Endothelial cell of umbilical vein (primary cell): Measurements from ENCODE around the gene CD47.

ENCODE experiments used
- CTCF ChIP-seq, 2 donors: IDR thresholded peaks; 1 replicate in 1 of 2; 2 replicates in 1 of 2; pipeline ENCODE4 v1.5.1; 2011; ENCODE audit warnings: low read length in 2 of 2, mild to moderate bottlenecking in 2 of 2, moderate library complexity in 2 of 2, control low read depth in 1 of 2, inconsistent platforms in 1 of 2, low read depth in 1 of 2; ENCODE audit not compliant: insufficient read depth in 1 of 2; ENCODE audit errors: extremely low read depth in 1 of 2
- EZH2 ChIP-seq: IDR thresholded peaks from 2 replicates; pipeline ENCODE4 v1.6.1; 2012; ENCODE audit warnings: borderline replicate concordance, low read depth, mild to moderate bottlenecking, moderate library complexity, low read length, inconsistent platforms; ENCODE audit not compliant: severe bottlenecking
- FOS ChIP-seq: IDR thresholded peaks from 2 replicates; pipeline ENCODE4 v1.6.1; 2011; ENCODE audit warnings: mild to moderate bottlenecking, low read length, moderate library complexity, borderline replicate concordance; ENCODE audit not compliant: insufficient read depth
- JUN ChIP-seq: IDR thresholded peaks from 2 replicates; pipeline ENCODE4 v1.6.1; 2011; ENCODE audit warnings: borderline replicate concordance, low read depth; ENCODE audit not compliant: insufficient read length, insufficient read depth
- MAX ChIP-seq: IDR thresholded peaks from 2 replicates; pipeline ENCODE4 v1.6.1; 2011; ENCODE audit not compliant: insufficient read depth, insufficient read length
- POLR2A ChIP-seq: IDR thresholded peaks from 2 replicates; pipeline ENCODE4 v1.6.1; 2012; ENCODE audit warnings: low read depth, mild to moderate bottlenecking, control low read depth, low read length
- POLR2AphosphoS5 ChIP-seq: IDR thresholded peaks from 2 replicates; pipeline ENCODE4 v1.6.1; 2012; ENCODE audit warnings: low read depth, mild to moderate bottlenecking, control low read depth, low read length, moderate library complexity; ENCODE audit not compliant: insufficient read depth

DNA sequence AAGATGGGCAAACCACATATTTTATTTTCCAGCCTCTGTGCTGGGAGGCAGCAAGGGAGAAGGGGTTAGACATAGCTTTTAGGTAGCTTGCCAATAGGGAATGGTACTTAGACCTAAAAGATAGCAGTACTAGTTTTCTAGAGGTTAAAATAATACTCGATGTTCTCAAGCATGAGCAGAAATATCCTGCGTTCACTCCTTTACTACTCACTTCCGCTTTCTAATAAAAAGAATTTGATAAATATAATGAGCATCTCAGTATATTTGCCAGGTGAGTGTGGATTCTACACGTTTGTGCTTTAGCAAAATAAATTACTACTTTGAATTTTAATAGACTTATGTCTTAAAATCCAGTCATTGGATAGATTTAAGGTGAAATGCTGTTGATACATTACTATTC, 39.4 kb upstream of the CD47 start:
- TF ChIP-seq EZH2 (no peak), CTCF (IDR thresholded peaks at IDR 0.05; ENCODE audit: extremely low read depth in 1 of 2, insufficient read depth in 1 of 2, low read depth in 1 of 2, low read length in 2 of 2) (no peak), POLR2A (no peak), JUN (no peak), POLR2AphosphoS5 (no peak), FOS (no peak), MAX (no peak)
